AG09309 (cell line): Measurements from ENCODE around the gene SFXN3.

Experiments
- DNase-seq: peaks from one replicate; pipeline ENCODE4 v3.0.0-alpha.2; 2010; ENCODE audit warnings: low read depth
- H3K4me3 ChIP-seq: 2 replicates; pipeline ENCODE4 v1.5.1; 2011; ENCODE audit warnings: mild to moderate bottlenecking, low read depth, low read length, moderate library complexity; ENCODE audit not compliant: control insufficient read depth
- TF ChIP-seq, protein P1 (sequence below): IDR thresholded peaks from 2 replicates; pipeline ENCODE4 v1.5.1; 2011; ENCODE audit warnings: mild to moderate bottlenecking, low read depth, low read length, inconsistent platforms; ENCODE audit not compliant: insufficient read depth, control insufficient read depth; ENCODE audit errors: missing control alignments

The SFXN3 gene

DNA sequence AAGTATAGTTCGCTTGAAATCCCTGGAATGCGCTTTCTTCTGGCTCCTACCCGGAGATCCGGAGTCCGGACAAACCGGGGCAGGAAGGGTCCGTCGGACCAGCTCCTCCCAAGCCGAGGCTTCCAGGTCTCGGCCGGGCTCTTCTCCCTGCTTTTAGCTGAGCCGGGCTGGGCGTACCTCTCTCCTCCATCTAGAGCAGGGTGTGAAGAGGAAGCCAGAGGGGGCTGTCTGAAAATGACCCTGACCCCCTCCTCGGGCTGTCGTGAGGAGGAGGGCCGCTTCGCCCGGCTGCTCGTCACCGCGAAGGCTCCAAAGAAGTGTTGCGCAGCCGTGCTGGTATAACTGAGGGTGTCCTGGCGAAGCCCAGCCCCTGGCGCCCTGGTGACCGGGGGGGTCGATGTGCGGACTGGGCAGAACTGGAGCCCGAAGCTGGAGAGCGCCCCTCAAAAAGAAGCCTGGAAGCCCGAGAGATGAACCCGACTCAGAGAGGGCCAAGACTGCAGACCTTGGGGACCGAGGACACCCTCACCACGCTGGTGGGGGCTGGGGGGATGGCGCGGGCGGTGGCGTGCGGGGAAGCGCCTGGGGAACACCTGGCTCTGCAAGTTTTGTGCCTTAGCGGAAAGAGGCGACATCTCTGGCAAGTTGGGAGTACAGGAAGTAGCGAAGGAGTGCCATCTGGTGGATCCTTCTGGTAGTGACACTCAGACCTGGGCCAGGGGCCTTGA, 36.5 kb downstream of the SFXN3 start:
- DNase-seq = no peak
- H3K4me3 ChIP-seq = peak overlapping the region; percentile 65
- TF ChIP-seq, protein P1, sequence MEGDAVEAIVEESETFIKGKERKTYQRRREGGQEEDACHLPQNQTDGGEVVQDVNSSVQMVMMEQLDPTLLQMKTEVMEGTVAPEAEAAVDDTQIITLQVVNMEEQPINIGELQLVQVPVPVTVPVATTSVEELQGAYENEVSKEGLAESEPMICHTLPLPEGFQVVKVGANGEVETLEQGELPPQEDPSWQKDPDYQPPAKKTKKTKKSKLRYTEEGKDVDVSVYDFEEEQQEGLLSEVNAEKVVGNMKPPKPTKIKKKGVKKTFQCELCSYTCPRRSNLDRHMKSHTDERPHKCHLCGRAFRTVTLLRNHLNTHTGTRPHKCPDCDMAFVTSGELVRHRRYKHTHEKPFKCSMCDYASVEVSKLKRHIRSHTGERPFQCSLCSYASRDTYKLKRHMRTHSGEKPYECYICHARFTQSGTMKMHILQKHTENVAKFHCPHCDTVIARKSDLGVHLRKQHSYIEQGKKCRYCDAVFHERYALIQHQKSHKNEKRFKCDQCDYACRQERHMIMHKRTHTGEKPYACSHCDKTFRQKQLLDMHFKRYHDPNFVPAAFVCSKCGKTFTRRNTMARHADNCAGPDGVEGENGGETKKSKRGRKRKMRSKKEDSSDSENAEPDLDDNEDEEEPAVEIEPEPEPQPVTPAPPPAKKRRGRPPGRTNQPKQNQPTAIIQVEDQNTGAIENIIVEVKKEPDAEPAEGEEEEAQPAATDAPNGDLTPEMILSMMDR = peak; percentile 84

DNA sequence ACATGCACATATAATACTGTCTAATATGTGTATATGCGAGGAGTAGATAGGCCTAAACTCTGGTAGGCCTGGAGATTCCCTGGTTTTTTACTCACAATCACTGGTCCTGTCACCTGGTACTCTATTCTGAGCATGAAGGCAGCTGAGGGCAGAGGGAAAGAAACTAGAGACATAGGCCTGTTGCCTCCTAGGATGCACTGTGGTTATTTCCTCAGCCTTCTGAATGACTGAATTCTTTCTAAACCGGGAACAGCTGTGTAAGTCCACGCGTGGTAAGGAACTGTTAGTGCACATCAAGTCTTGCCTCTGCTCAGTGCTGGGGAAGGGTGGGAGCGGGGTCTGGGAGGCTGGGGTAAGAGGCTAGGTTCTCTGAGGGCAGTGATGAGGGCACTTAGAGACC, 38.4 kb downstream of the SFXN3 start:
- TF ChIP-seq, protein P1 = no peak
- H3K4me3 ChIP-seq = no peak overlapping the region
- DNase-seq = no peak

DNA sequence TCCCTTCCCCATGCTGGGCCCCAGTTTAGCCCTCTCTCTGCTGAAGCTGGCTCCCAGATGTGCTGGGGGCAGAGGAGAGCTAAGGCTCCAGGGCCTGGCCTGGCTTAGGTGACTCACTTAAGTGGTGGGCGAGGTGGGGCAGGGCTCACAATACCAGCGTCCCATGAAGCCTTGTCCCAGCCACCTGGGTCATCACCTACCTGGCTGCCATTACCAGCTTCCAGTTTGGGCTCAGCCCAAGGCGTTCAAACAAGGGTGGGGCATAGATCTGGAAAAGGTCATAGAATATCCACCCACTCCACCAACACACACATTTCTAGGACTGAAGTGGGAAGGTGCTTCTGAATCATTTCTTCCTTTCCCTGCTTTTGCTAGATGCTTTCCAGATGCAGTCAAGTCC, 39.1 kb downstream of the SFXN3 start:
- H3K4me3 ChIP-seq = no peak overlapping the region
- DNase-seq = no peak
- TF ChIP-seq, protein P1 = no peak

DNA sequence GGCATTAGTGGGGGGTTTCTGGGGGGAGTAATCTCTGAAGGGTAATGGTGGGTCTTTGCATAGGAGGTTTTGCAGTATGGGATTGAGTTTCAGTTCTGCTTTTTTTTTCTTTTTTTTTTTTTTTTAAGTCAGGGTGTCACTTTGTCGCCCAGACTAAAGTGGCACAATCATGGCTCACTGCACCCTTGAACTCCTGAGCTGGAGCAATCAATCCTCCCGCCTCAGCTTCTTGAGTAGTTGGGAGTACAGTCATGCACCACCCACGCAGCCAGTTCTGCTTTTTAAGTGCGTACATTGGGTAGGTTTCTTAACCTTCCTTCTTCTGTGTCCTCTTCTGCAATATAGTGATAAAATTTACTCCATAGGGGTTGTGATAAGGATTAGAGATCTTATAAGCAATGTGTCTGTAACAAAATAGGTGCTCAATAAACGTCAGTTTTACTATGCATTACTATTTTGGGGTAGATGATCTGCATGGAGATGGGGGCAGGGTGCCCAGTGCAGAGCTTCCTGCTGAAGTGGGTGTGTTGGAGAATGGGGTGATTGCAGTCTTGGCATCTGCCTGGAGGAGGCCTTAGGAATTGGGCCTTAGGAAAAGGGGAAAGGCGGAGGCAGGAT, 40.3 kb downstream of the SFXN3 start:
- no peak for DNase-seq
- TF ChIP-seq, protein P1 = no peak
- no peak overlapping the region for H3K4me3 ChIP-seq

DNA sequence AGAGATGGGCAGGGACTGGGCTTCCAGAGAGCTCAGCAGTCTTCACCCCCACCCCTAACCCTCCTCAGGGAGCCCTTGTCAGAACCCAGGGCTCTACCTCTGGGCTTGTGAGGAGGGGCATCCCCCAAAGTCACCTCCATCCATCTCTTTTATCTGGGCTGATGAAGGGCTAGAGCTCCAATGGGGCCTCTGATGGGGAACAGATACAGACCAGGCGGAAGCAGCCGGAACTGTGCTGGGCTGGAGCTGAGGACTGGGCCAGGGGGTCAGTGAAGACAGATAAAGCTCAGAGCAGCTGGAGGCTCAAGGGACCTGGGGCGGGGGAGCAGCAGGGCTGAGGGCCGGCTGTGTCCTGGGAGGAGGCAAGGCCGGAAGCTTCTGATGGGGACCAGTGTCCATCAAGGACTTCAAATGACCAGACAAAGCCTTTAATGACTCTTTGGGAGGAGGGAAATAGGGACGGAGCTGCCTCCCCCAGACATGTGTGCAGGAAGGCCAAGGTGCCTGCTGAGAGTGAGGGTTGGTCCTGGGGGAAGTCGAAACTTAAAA, 40.9 kb downstream of the SFXN3 start:
- DNase-seq = no peak
- TF ChIP-seq, protein P1 = no peak
- no peak overlapping the region for H3K4me3 ChIP-seq

DNA sequence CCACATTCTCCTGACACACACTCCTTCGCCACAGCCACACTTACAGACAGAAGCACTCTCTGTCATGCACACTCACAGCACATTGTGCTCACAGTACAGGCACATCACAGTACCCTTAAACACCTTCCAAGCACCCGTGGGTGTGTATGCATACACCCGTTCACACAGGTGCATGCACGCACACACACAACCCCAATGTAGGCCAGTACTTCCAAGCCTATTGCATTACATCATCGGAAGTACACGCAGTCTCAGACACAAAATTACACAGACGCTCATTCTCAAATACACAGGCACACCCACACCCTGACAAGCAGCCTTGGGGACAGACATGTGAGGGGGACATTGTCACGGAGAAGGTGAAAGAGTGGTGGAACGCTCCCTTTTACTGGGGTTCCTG, 41.9 kb downstream of the SFXN3 start:
- no peak overlapping the region for H3K4me3 ChIP-seq
- TF ChIP-seq, protein P1 = no peak
- DNase-seq = no peak
